GM12878 (cell line): ENCODE data around the gene ASGR1. TPM values are rescaled to one million over a fixed set of nuclear protein-coding genes. Genes with fewer than 3 reads are reported as not detected.

Experiments
- ATAC-seq: fragments of 200-7000 bp; cut with Tn5 transposase; 3 replicates; pipeline ENCODE4 v1.9.1; 2020; ENCODE audit warnings: mild to moderate bottlenecking, moderate library complexity
- BruUV-seq: library from RNA; stranded (reverse); fragments of 400-500 nt; replicated peaks from 2 replicates; lab custom pipeline; 2021; lab: Mats Ljungman, UMichigan
- CTCF ChIA-PET: fragments of 300-600 bp; sonication (Branson Sonifier 250); formaldehyde crosslinking; extraction: SDS; loops from one replicate; lab custom pipeline; 2021; ENCODE audit warnings: inconsistent platforms; lab: Yijun Ruan, JAX
- POLR2A ChIA-PET: fragments of 350-600 bp; formaldehyde crosslinking; extraction: SDS; loops from one replicate; lab custom pipeline; 2021; ENCODE audit warnings: inconsistent platforms; lab: Charles Lee
- RAD21 ChIA-PET: fragments of 300-600 bp; sonication (Branson Sonifier 250); formaldehyde crosslinking; loops from one replicate; lab custom pipeline; 2023; ENCODE audit warnings: antibody characterized with exemption; ENCODE audit not compliant: unreplicated experiment; lab: Charles Lee
- SMC1A ChIA-PET: fragments of 300-600 bp; sonication (Branson Sonifier 250); formaldehyde crosslinking; loops from one replicate; lab custom pipeline; 2023; ENCODE audit not compliant: unreplicated experiment, uncharacterized antibody; lab: Charles Lee
- DNase-seq: peaks from one replicate; pipeline ENCODE4 v3.0.0-alpha.2; 2011; ENCODE audit warnings: low read depth, low spot score
- FAIRE-seq: peaks from 3 replicates; lab custom pipeline; 2011; peaks lifted over from hg19 to GRCh38; lab: Jason Lieb, UNC
- H2AFZ ChIP-seq: 2 replicates; pipeline ENCODE4 v1.6.0; 2011; ENCODE audit warnings: low read depth, low read length, control low read depth; ENCODE audit not compliant: control insufficient read depth
- H3K27ac ChIP-seq: 2 replicates; pipeline ENCODE4 v1.5.1; 2011; ENCODE audit warnings: control low read depth; ENCODE audit not compliant: control insufficient read depth, insufficient read depth
- H3K27me3 ChIP-seq, 2 experiments: replicated peaks in 1 of 2; 2 replicates each; pipeline versions ENCODE4 v1.6.0 to v1.6.1; 2011; ENCODE audit warnings: low read length in 1 of 2; ENCODE audit not compliant: control insufficient read depth in 2 of 2, insufficient read depth in 2 of 2
- H3K36me3 ChIP-seq, 2 experiments: 2 replicates each; pipeline ENCODE4 v1.5.1; 2011; ENCODE audit warnings: low read length in 1 of 2; ENCODE audit not compliant: control insufficient read depth in 2 of 2, insufficient read depth in 2 of 2
- H3K4me1 ChIP-seq: 2 replicates; pipeline ENCODE4 v1.6.1; 2011; ENCODE audit warnings: mild to moderate bottlenecking, low read length, moderate library complexity, mixed read lengths; ENCODE audit not compliant: control insufficient read depth, insufficient read depth
- H3K4me2 ChIP-seq: 2 replicates; pipeline ENCODE4 v1.6.0; 2011; ENCODE audit warnings: control low read depth; ENCODE audit not compliant: control insufficient read depth, insufficient read depth
- H3K4me3 ChIP-seq: fragments of 200-600 bp; sonication (generic); 2 replicates; pipeline ENCODE4 v1.5.1; 2016
- H3K79me2 ChIP-seq: 2 replicates; pipeline ENCODE4 v1.6.0; 2011; ENCODE audit warnings: low read length; ENCODE audit not compliant: control insufficient read depth, insufficient read depth
- H3K9ac ChIP-seq: 2 replicates; pipeline ENCODE4 v1.8.0; 2011; ENCODE audit warnings: low read length, control low read depth, mixed read lengths; ENCODE audit not compliant: control insufficient read depth, insufficient read depth
- H3K9me3 ChIP-seq: replicated peaks from 3 replicates; pipeline ENCODE4 v1.5.1; 2011; ENCODE audit warnings: mild to moderate bottlenecking, low read length; ENCODE audit not compliant: control insufficient read depth, insufficient read depth
- H4K20me1 ChIP-seq: 2 replicates; pipeline ENCODE4 v1.6.0; 2011; ENCODE audit not compliant: control insufficient read depth, insufficient read depth
- ATF3 ChIP-seq: IDR thresholded peaks from 2 replicates; pipeline ENCODE4 v1.6.1; 2011; ENCODE audit warnings: low read depth, mild to moderate bottlenecking, low read length, moderate library complexity, borderline replicate concordance; ENCODE audit errors: extremely low read depth
- CTCF ChIP-seq, 3 experiments: IDR thresholded peaks in 2 of 3; conservative IDR thresholded peaks in 1 of 3; 2 replicates each; pipeline ENCODE4 v1.5.1; 2011; ENCODE audit warnings: low read depth in 3 of 3, low read length in 3 of 3, mild to moderate bottlenecking in 3 of 3, control low read depth in 2 of 3, moderate library complexity in 2 of 3, inconsistent platforms in 1 of 3, mixed read lengths in 1 of 3; ENCODE audit not compliant: control insufficient read depth in 2 of 3, insufficient read depth in 1 of 3; ENCODE audit errors: extremely low read depth in 1 of 3
- CUX1 ChIP-seq: IDR thresholded peaks from 2 replicates; pipeline ENCODE4 v1.6.1; 2012; ENCODE audit warnings: improper control_type of control experiment, low read depth, low read length; ENCODE audit not compliant: insufficient replicate concordance
- EP300 ChIP-seq, 2 experiments: fragments of 150-350 bp in 1 of 2; IDR thresholded peaks; 2 replicates each; pipeline ENCODE4 v1.6.1; 2011 to 2012; ENCODE audit warnings: low read depth in 2 of 2, low read length in 2 of 2, borderline replicate concordance in 1 of 2, improper control_type of control experiment in 1 of 2, inconsistent platforms in 1 of 2; ENCODE audit not compliant: control insufficient read depth in 1 of 2
- ZNF592 ChIP-seq: fragments of 450-650 bp; IDR thresholded peaks from 2 replicates; pipeline ENCODE4 v1.6.1; 2017; ENCODE audit warnings: mild to moderate bottlenecking, moderate library complexity
- WGBS: methylation state at CpG from one replicate; pipeline ENCODE4 v1.1.6; 2016; ENCODE audit warnings: low lambda C conversion rate; ENCODE audit not compliant: insufficient replicate concordance, insufficient coverage; ENCODE audit errors: missing lambda C conversion rate; 5-methylcytosine and 5-hydroxymethylcytosine counted together
- in situ Hi-C: fragments of 300-500 bp; cut with MboI; formaldehyde crosslinking; loops from 9 replicates; pipeline ENCODE4 v1.14.3; 2018; ENCODE audit warnings: mixed read lengths
- intact Hi-C: fragments of 100-400 bp; cut with micrococcal nuclease; formaldehyde crosslinking; loops from one replicate; pipeline ENCODE4 v1.14.2; 2022; ENCODE audit not compliant: unreplicated experiment
- polyA plus RNA-seq, 11 experiments: library from polyadenylated mRNA; depleted of rRNA in 4 of 11; unstranded in 6 of 11; stranded (reverse) in 5 of 11; fragments of >200 nt; fragmentation: Nextera tagmentation in 4 of 11; fragmentation: Illumina TruSeq in 1 of 11; extraction: Ambion mirVana in 4 of 11; extraction: Trizol in 1 of 11; gene quantifications; 1 replicate in 1 of 11; 2 replicates in 10 of 11; pipeline versions ENCODE4 v1.2.1 to v1.2.3, GENCODE V29; 2011 to 2016; ENCODE audit warnings: inconsistent platforms in 2 of 11, missing spikeins in 2 of 11, low read depth in 1 of 11
- total RNA-seq, 4 experiments: library from RNA; depleted of rRNA in 3 of 4; stranded (reverse); fragments of >200 nt in 3 of 4; fragmentation: Illumina TruSeq in 1 of 4; extraction: Trizol in 1 of 4; gene quantifications; 2 replicates each; pipeline versions ENCODE4 v1.2.1 to v1.2.3, GENCODE V29; 2013 to 2021

Gene ASGR1
- total and polyA plus RNA-seq, 10 of the 15 experiments (the other 5 are each of a cell fraction or from before 2014, with no cell fraction given) = 0.06 to 0.34 (median 0.14) TPM; not detected in 6

- no TSS peak for BruUV-seq
- Histone ChIP-seq H3K9me3 (no peaks in the 10 kb centered on the region), H3K27me3 (no peaks in the 10 kb centered on the region), H3K4me1 (no peaks in the 10 kb centered on the region), H3K27ac (no peak overlapping the region), H3K9ac (no peak overlapping the region), H2AFZ (no peak overlapping the region), H3K79me2 (no peaks in the 10 kb centered on the region), H4K20me1 (no peaks in the 10 kb centered on the region), H3K36me3 (no peaks in the 10 kb centered on the region), H3K4me3 (no peak overlapping the region), H3K4me2 (no peak overlapping the region)
- DNase-seq (no peak), FAIRE-seq (no peak), ATAC-seq (no peak)
- in situ Hi-C loops = no loop called here
- CTCF ChIA-PET = no interaction called here
- RAD21 ChIA-PET = no interaction called here
- WGBS = 61% methylated on average over 22 of the region's 22 CpGs
- intact Hi-C loops = no loop called here
- POLR2A ChIA-PET = interaction anchor here (0.5 kb wide), 1 partner anchor 108 kb away, joined by 3 read pairs; no protein-coding TSS in a partner anchor
- SMC1A ChIA-PET = no interaction called here
- TF ChIP-seq ZNF592 (no peak), EP300 (IDR thresholded peaks at IDR 0.05; ENCODE audit: borderline replicate concordance in 1 of 2, control insufficient read depth in 1 of 2, low read depth in 2 of 2, low read length in 2 of 2) (no peak), CUX1 (no peak), ATF3 (no peak), CTCF (IDR thresholded peaks at IDR 0.05 in 2 of 3, conservative IDR thresholded peaks at IDR 0.05 in 1 of 3; ENCODE audit: control insufficient read depth in 2 of 3, extremely low read depth in 1 of 3, insufficient read depth in 1 of 3, low read depth in 3 of 3, low read length in 3 of 3) (no peak)
Observed at GRCh38 chr17:7196651-7197401, 17.7 kb upstream of the ASGR1 start.
